GM12878 (cell line): ENCODE data around the gene TLE2. TPM values are rescaled to one million over a fixed set of nuclear protein-coding genes. Genes with fewer than 3 reads are reported as not detected.

Experiments
- ATAC-seq: fragments of 200-7000 bp; cut with Tn5 transposase; 3 replicates; pipeline ENCODE4 v1.9.1; 2020; ENCODE audit warnings: mild to moderate bottlenecking, moderate library complexity
- BruUV-seq: library from RNA; stranded (reverse); fragments of 400-500 nt; replicated peaks from 2 replicates; lab custom pipeline; 2021; lab: Mats Ljungman, UMichigan
- CTCF ChIA-PET: fragments of 300-600 bp; sonication (Branson Sonifier 250); formaldehyde crosslinking; extraction: SDS; loops from one replicate; lab custom pipeline; 2021; ENCODE audit warnings: inconsistent platforms; lab: Yijun Ruan, JAX
- POLR2A ChIA-PET: fragments of 350-600 bp; formaldehyde crosslinking; extraction: SDS; loops from one replicate; lab custom pipeline; 2021; ENCODE audit warnings: inconsistent platforms; lab: Charles Lee
- RAD21 ChIA-PET: fragments of 300-600 bp; sonication (Branson Sonifier 250); formaldehyde crosslinking; loops from one replicate; lab custom pipeline; 2023; ENCODE audit warnings: antibody characterized with exemption; ENCODE audit not compliant: unreplicated experiment; lab: Charles Lee
- SMC1A ChIA-PET: fragments of 300-600 bp; sonication (Branson Sonifier 250); formaldehyde crosslinking; loops from one replicate; lab custom pipeline; 2023; ENCODE audit not compliant: unreplicated experiment, uncharacterized antibody; lab: Charles Lee
- DNase-seq: peaks from one replicate; pipeline ENCODE4 v3.0.0-alpha.2; 2011; ENCODE audit warnings: low read depth, low spot score
- FAIRE-seq: peaks from 3 replicates; lab custom pipeline; 2011; peaks lifted over from hg19 to GRCh38; lab: Jason Lieb, UNC
- H2AFZ ChIP-seq: 2 replicates; pipeline ENCODE4 v1.6.0; 2011; ENCODE audit warnings: low read depth, low read length, control low read depth; ENCODE audit not compliant: control insufficient read depth
- H3K27ac ChIP-seq: 2 replicates; pipeline ENCODE4 v1.5.1; 2011; ENCODE audit warnings: control low read depth; ENCODE audit not compliant: control insufficient read depth, insufficient read depth
- H3K27me3 ChIP-seq, 2 experiments: replicated peaks in 1 of 2; 2 replicates each; pipeline versions ENCODE4 v1.6.0 to v1.6.1; 2011; ENCODE audit warnings: low read length in 1 of 2; ENCODE audit not compliant: control insufficient read depth in 2 of 2, insufficient read depth in 2 of 2
- H3K36me3 ChIP-seq, 2 experiments: 2 replicates each; pipeline ENCODE4 v1.5.1; 2011; ENCODE audit warnings: low read length in 1 of 2; ENCODE audit not compliant: control insufficient read depth in 2 of 2, insufficient read depth in 2 of 2
- H3K4me1 ChIP-seq: 2 replicates; pipeline ENCODE4 v1.6.1; 2011; ENCODE audit warnings: mild to moderate bottlenecking, low read length, moderate library complexity, mixed read lengths; ENCODE audit not compliant: control insufficient read depth, insufficient read depth
- H3K4me2 ChIP-seq: 2 replicates; pipeline ENCODE4 v1.6.0; 2011; ENCODE audit warnings: control low read depth; ENCODE audit not compliant: control insufficient read depth, insufficient read depth
- H3K4me3 ChIP-seq: fragments of 200-600 bp; sonication (generic); 2 replicates; pipeline ENCODE4 v1.5.1; 2016
- H3K79me2 ChIP-seq: 2 replicates; pipeline ENCODE4 v1.6.0; 2011; ENCODE audit warnings: low read length; ENCODE audit not compliant: control insufficient read depth, insufficient read depth
- H3K9ac ChIP-seq: 2 replicates; pipeline ENCODE4 v1.8.0; 2011; ENCODE audit warnings: low read length, control low read depth, mixed read lengths; ENCODE audit not compliant: control insufficient read depth, insufficient read depth
- H3K9me3 ChIP-seq: replicated peaks from 3 replicates; pipeline ENCODE4 v1.5.1; 2011; ENCODE audit warnings: mild to moderate bottlenecking, low read length; ENCODE audit not compliant: control insufficient read depth, insufficient read depth
- H4K20me1 ChIP-seq: 2 replicates; pipeline ENCODE4 v1.6.0; 2011; ENCODE audit not compliant: control insufficient read depth, insufficient read depth
- BHLHE40 ChIP-seq, 2 experiments: fragments of 450-650 bp in 1 of 2; IDR thresholded peaks; 2 replicates each; pipeline ENCODE4 v1.6.1; 2011 to 2017; ENCODE audit warnings: low read depth in 2 of 2, borderline replicate concordance in 1 of 2, improper control_type of control experiment in 1 of 2, low read length in 1 of 2, mild to moderate bottlenecking in 1 of 2
- BRCA1 ChIP-seq: IDR thresholded peaks from 2 replicates; pipeline ENCODE4 v1.6.1; 2011; ENCODE audit warnings: low read depth, low read length, improper control_type of control experiment
- ETV6 ChIP-seq, 2 experiments: fragments of 450-650 bp in 1 of 2; IDR thresholded peaks in 1 of 2; conservative IDR thresholded peaks in 1 of 2; 2 replicates each; pipeline ENCODE4 v1.6.1; 2014; ENCODE audit warnings: antibody characterized with exemption in 1 of 2, borderline replicate concordance in 1 of 2, low read depth in 1 of 2, mild to moderate bottlenecking in 1 of 2, moderate library complexity in 1 of 2
- JUNB ChIP-seq: IDR thresholded peaks from 2 replicates; pipeline ENCODE4 v1.6.1; 2016; ENCODE audit warnings: antibody characterized with exemption, mild to moderate bottlenecking
- KLF5 ChIP-seq: fragments of 450-650 bp; IDR thresholded peaks from 2 replicates; pipeline ENCODE4 v1.6.1; 2014; ENCODE audit warnings: mild to moderate bottlenecking; ENCODE audit not compliant: partially characterized antibody
- LARP7 ChIP-seq: fragments of 450-650 bp; IDR thresholded peaks from 2 replicates; pipeline ENCODE4 v1.6.1; 2017; ENCODE audit warnings: mild to moderate bottlenecking
- MEF2B ChIP-seq: fragments of 450-650 bp; IDR thresholded peaks from 2 replicates; pipeline ENCODE4 v1.6.1; 2018; ENCODE audit warnings: mild to moderate bottlenecking, moderate library complexity; ENCODE audit not compliant: partially characterized antibody, poor library complexity, severe bottlenecking
- NFYA ChIP-seq: IDR thresholded peaks from 2 replicates; pipeline ENCODE4 v1.6.1; 2011; ENCODE audit warnings: low read depth, mild to moderate bottlenecking, low read length, improper control_type of control experiment, borderline replicate concordance
- NR2C2 ChIP-seq: IDR thresholded peaks from 2 replicates; pipeline ENCODE4 v1.6.1; 2011; ENCODE audit warnings: borderline replicate concordance, low read depth; ENCODE audit not compliant: control insufficient read depth, insufficient read length
- RELA ChIP-seq: fragments of 450-650 bp; IDR thresholded peaks from 2 replicates; pipeline ENCODE4 v1.8.0; 2014; ENCODE audit warnings: borderline replicate concordance; ENCODE audit not compliant: partially characterized antibody
- WGBS: methylation state at CpG from one replicate; pipeline ENCODE4 v1.1.6; 2016; ENCODE audit warnings: low lambda C conversion rate; ENCODE audit not compliant: insufficient replicate concordance, insufficient coverage; ENCODE audit errors: missing lambda C conversion rate; 5-methylcytosine and 5-hydroxymethylcytosine counted together
- in situ Hi-C: fragments of 300-500 bp; cut with MboI; formaldehyde crosslinking; loops from 9 replicates; pipeline ENCODE4 v1.14.3; 2018; ENCODE audit warnings: mixed read lengths
- intact Hi-C: fragments of 100-400 bp; cut with micrococcal nuclease; formaldehyde crosslinking; loops from one replicate; pipeline ENCODE4 v1.14.2; 2022; ENCODE audit not compliant: unreplicated experiment
- polyA plus RNA-seq, 11 experiments: library from polyadenylated mRNA; depleted of rRNA in 4 of 11; unstranded in 6 of 11; stranded (reverse) in 5 of 11; fragments of >200 nt; fragmentation: Nextera tagmentation in 4 of 11; fragmentation: Illumina TruSeq in 1 of 11; extraction: Ambion mirVana in 4 of 11; extraction: Trizol in 1 of 11; gene quantifications; 1 replicate in 1 of 11; 2 replicates in 10 of 11; pipeline versions ENCODE4 v1.2.1 to v1.2.3, GENCODE V29; 2011 to 2016; ENCODE audit warnings: inconsistent platforms in 2 of 11, missing spikeins in 2 of 11, low read depth in 1 of 11
- total RNA-seq, 4 experiments: library from RNA; depleted of rRNA in 3 of 4; stranded (reverse); fragments of >200 nt in 3 of 4; fragmentation: Illumina TruSeq in 1 of 4; extraction: Trizol in 1 of 4; gene quantifications; 2 replicates each; pipeline versions ENCODE4 v1.2.1 to v1.2.3, GENCODE V29; 2013 to 2021
- TF ChIP-seq, protein P1 (sequence below): fragments of 450-650 bp; IDR thresholded peaks from 2 replicates; pipeline ENCODE4 v1.6.1; 2017; ENCODE audit warnings: low read depth, mild to moderate bottlenecking, moderate library complexity
- TF ChIP-seq, protein P2 (sequence below): IDR thresholded peaks from 2 replicates; pipeline ENCODE4 v1.6.1; 2012; ENCODE audit warnings: low read depth, low read length, improper control_type of control experiment
- TF ChIP-seq, protein P3 (sequence below): IDR thresholded peaks from 2 replicates; pipeline ENCODE4 v1.6.1; 2012; ENCODE audit warnings: low read length, inconsistent platforms
- TF ChIP-seq, protein P4 (sequence below): fragments of 450-650 bp; IDR thresholded peaks from 2 replicates; pipeline ENCODE4 v1.6.1; 2018; ENCODE audit warnings: borderline replicate concordance, mild to moderate bottlenecking; ENCODE audit not compliant: partially characterized antibody

The TLE2 gene
- total and polyA plus RNA-seq, 10 of the 15 experiments (the other 5 are each of a cell fraction or from before 2014, with no cell fraction given), result 0.05 to 0.21 (median 0.11) TPM; not detected in 5

DNA sequence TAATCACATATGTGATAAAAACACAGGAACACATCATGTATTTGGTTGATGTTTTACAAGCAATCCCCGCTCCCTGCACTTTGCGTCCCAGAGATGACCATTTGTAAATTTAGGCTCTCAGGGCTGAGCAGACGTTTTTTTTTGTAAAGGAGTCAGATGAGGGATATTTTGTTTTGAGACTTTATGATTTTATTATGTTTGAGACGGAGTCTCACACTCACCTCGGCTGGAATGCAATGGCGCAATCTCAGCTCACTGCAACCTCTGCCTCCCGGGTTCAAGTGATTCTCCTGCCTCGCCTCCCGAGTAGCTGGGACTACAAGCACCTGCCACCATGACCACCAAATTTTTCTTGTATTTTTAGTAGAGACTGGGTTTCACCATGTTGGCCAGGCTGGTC, 50.3 kb downstream of the TLE2 start (continued):
- TF ChIP-seq LARP7 (no peak), NFYA (no peak), RELA (no peak)
- TF ChIP-seq, protein P1, sequence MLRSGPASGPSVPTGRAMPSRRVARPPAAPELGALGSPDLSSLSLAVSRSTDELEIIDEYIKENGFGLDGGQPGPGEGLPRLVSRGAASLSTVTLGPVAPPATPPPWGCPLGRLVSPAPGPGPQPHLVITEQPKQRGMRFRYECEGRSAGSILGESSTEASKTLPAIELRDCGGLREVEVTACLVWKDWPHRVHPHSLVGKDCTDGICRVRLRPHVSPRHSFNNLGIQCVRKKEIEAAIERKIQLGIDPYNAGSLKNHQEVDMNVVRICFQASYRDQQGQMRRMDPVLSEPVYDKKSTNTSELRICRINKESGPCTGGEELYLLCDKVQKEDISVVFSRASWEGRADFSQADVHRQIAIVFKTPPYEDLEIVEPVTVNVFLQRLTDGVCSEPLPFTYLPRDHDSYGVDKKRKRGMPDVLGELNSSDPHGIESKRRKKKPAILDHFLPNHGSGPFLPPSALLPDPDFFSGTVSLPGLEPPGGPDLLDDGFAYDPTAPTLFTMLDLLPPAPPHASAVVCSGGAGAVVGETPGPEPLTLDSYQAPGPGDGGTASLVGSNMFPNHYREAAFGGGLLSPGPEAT, result no peak

DNA sequence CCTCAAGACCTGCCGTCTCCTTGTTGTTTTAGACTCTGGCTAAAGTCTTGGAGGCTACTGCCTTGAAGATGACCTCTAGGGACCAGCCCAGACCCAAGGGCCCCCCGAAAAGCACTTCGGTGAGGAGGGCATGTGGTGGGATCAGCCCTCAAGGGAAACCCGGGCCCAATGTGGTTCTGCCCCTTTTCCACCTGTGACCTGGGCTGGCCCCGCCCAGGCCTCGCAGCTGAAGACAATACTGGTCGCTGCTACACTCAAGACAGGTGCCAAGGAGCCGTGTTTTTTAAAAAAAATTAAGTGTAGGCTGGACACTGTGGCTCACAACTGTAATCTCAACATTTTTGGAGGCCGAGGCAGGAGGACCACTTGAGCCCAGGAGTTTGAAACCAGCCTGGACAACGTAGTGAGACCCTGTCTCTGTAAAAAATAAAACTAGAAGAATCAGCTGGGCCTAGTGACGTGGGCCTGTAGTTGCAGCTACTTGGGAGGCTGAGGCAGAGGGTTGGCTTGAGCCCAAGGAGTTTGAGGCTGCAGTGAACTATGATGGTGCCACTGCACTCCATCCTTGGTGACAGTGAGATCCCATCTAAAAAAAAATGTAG, 50.8 kb downstream of the TLE2 start:
- WGBS, result 78% methylated on average over 11 of the region's 11 CpGs
- ATAC-seq (no peak), FAIRE-seq (no peak), DNase-seq (no peak)
- Histone ChIP-seq H3K36me3 (no peaks in the 10 kb centered on the region), H4K20me1 (no peaks in the 10 kb centered on the region), H3K4me1 (peaks cover 12% of the 10 kb centered on the region), H3K4me2 (peak overlapping the region; percentile 84), H3K9ac (no peak overlapping the region), H3K4me3 (no peak overlapping the region), H3K27ac (no peak overlapping the region; the same call in 1 of the 2 replicates), H3K9me3 (no peaks in the 10 kb centered on the region), H3K27me3 (no peaks in the 10 kb centered on the region; a peak in 1 of 4 replicates), H2AFZ (no peak overlapping the region), H3K79me2 (no peaks in the 10 kb centered on the region)
- CTCF ChIA-PET, result interaction anchor here (1.2 to 1.3 kb wide), 2 partner anchors 59 to 194 kb away, joined by 3 to 4 read pairs; no protein-coding TSS in a partner anchor
- no TSS peak for BruUV-seq
- POLR2A ChIA-PET, result interaction anchor here (1.1 kb wide), 1 partner anchor 23 kb away, joined by 4 read pairs; no protein-coding TSS in a partner anchor
- TF ChIP-seq KLF5 (no peak), NR2C2 (no peak), JUNB (no peak), ETV6 (conservative IDR thresholded peaks at IDR 0.05 in 1 of 2, IDR thresholded peaks at IDR 0.05 in 1 of 2; ENCODE audit: borderline replicate concordance in 1 of 2, low read depth in 1 of 2) (no peak), BHLHE40 (IDR thresholded peaks at IDR 0.05; ENCODE audit: borderline replicate concordance in 1 of 2, low read depth in 2 of 2, low read length in 1 of 2) (no peak), BRCA1 (no peak), RELA (no peak), MEF2B (no peak)
- TF ChIP-seq, protein P2, sequence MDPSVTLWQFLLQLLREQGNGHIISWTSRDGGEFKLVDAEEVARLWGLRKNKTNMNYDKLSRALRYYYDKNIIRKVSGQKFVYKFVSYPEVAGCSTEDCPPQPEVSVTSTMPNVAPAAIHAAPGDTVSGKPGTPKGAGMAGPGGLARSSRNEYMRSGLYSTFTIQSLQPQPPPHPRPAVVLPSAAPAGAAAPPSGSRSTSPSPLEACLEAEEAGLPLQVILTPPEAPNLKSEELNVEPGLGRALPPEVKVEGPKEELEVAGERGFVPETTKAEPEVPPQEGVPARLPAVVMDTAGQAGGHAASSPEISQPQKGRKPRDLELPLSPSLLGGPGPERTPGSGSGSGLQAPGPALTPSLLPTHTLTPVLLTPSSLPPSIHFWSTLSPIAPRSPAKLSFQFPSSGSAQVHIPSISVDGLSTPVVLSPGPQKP, result no peak
- TF ChIP-seq, protein P3, sequence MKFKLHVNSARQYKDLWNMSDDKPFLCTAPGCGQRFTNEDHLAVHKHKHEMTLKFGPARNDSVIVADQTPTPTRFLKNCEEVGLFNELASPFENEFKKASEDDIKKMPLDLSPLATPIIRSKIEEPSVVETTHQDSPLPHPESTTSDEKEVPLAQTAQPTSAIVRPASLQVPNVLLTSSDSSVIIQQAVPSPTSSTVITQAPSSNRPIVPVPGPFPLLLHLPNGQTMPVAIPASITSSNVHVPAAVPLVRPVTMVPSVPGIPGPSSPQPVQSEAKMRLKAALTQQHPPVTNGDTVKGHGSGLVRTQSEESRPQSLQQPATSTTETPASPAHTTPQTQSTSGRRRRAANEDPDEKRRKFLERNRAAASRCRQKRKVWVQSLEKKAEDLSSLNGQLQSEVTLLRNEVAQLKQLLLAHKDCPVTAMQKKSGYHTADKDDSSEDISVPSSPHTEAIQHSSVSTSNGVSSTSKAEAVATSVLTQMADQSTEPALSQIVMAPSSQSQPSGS, result no peak
- TF ChIP-seq, protein P4, sequence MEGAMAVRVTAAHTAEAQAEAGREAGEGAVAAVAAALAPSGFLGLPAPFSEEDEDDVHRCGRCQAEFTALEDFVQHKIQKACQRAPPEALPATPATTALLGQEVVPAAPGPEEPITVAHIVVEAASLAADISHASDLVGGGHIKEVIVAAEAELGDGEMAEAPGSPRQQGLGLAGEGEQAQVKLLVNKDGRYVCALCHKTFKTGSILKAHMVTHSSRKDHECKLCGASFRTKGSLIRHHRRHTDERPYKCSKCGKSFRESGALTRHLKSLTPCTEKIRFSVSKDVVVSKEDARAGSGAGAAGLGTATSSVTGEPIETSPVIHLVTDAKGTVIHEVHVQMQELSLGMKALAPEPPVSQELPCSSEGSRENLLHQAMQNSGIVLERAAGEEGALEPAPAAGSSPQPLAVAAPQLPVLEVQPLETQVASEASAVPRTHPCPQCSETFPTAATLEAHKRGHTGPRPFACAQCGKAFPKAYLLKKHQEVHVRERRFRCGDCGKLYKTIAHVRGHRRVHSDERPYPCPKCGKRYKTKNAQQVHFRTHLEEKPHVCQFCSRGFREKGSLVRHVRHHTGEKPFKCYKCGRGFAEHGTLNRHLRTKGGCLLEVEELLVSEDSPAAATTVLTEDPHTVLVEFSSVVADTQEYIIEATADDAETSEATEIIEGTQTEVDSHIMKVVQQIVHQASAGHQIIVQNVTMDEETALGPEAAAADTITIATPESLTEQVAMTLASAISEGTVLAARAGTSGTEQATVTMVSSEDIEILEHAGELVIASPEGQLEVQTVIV, result no peak
- RAD21 ChIA-PET, result no interaction called here
- in situ Hi-C loops, result no loop called here
- SMC1A ChIA-PET, result interaction anchor here (1.2 kb wide), 1 partner anchor 28 kb away, joined by 5 read pairs; no protein-coding TSS in a partner anchor
- intact Hi-C loops, result no loop called here
